NCI-H146 treated with DMSO at 0.1 percent for 48 hours (cell line): Measurements from ENCODE around the gene TBC1D16.
A peak's percentile ranks its signal among the peaks of the same experiment; 100 is the strongest.

Source experiments
- DNase-seq: peaks from one replicate; lab custom pipeline; 2025; ENCODE audit not compliant: unreplicated experiment; lab: John Stamatoyannopoulos, UW

TBC1D16 gene, protein sequence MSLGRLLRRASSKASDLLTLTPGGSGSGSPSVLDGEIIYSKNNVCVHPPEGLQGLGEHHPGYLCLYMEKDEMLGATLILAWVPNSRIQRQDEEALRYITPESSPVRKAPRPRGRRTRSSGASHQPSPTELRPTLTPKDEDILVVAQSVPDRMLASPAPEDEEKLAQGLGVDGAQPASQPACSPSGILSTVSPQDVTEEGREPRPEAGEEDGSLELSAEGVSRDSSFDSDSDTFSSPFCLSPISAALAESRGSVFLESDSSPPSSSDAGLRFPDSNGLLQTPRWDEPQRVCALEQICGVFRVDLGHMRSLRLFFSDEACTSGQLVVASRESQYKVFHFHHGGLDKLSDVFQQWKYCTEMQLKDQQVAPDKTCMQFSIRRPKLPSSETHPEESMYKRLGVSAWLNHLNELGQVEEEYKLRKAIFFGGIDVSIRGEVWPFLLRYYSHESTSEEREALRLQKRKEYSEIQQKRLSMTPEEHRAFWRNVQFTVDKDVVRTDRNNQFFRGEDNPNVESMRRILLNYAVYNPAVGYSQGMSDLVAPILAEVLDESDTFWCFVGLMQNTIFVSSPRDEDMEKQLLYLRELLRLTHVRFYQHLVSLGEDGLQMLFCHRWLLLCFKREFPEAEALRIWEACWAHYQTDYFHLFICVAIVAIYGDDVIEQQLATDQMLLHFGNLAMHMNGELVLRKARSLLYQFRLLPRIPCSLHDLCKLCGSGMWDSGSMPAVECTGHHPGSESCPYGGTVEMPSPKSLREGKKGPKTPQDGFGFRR

DNA sequence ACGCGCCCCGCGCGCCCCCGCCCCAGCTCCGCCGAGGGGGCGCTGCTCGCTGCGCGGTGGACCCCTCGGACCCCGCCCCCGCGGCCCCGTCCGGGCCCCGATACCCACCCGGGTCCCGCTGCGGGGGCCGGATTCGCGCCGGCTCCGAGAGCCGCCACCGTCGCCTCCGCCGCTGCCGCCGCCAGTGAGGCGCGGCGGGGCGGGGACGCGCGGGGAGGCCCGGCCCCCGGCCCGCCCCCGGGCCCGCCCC lies at the start of gene TBC1D16:
Gene TBC1D16, minus strand, starts transcription at position 186 of the 250 bp plus-strand sequence. CDS start 22,325 bp downstream, outside the sequence.
- DNase-seq: no peak

DNA sequence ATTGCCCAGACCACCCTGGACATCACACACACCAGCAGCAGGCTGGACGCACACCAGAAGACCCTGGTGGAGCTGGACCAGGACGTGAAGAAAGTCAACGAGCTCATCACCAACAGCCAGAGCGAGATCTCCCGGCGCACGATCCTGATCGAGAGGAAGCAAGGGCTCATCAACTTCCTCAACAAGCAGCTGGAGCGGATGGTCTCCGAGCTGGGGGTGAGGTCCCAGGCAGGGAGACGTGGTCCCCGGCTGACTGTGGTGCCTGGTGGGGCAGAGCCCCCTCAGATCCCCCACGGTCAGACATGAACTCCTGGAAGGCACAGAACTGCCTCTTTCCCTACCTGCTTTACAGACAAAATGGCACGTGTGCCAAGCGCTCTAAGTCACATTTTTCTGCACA lies 49.1 kb upstream of the TBC1D16 start:
- no peak for DNase-seq

DNA sequence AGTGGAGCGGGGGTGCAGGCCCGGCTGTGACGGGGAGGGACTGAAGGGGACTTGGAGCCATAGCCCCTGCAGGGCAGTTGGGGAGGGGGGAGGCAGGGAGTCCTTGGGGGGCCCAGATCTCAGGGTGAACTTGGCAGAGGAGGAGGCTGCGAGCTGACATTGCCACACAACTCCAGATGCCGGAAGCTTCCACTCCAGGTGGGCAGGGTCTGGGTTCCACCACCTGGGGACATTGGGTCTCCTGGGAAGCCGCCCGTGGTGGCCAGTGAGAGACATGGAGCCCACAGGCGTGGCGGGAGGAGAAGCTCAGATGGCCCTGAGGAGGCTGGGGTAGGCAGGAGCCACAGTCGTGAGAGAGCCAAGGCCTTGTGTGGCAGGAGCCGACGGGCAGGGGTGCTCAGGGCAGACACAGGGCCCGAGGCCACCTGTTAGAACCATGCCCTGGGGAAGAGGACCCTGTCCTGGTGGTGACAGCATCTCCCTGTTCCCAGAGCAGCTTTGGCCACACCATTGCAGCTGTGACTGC lies 47.5 kb upstream of the TBC1D16 start:
- no peak for DNase-seq

- peak; percentile 42 for DNase-seq
Measured at GRCh38 chr17:80082403-80083135, 46.9 kb upstream of the TBC1D16 start.

DNA sequence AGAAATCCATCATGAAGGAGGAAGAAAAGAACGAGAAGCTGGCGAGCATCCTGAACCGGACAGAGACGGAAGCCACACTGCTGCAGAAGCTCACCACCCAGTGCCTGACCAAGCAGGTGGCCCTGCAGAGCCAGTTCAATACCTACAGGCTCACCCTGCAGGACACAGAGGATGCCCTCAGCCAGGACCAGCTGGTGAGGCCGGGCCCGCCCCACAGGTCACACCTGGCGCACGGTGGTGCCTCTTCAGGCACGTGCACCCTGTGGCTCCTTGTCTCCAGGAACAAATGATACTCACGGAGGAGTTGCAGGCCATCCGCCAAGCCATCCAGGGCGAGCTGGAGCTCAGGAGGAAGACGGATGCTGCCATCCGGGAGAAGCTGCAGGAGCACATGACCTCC lies 45.9 kb upstream of the TBC1D16 start:
- no peak for DNase-seq

DNA sequence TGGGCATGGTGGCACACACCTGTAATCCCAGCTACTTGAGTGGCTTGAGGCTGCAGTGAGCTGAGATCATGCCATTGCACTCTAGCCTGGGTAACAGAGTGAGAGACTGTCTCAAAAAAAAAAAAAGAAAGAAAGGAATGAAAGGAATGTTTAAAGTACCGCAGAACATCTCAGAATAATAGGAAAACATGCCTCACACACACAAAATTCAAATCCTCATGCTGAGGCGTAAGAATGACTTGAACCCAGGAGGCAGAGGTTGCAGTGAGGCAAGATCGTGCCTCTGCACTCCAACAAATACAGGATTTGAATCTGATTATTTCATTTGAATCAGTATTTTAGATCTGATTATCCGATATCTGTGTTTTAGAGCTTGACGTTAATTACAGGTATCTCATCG lies 44.4 kb upstream of the TBC1D16 start:
- DNase-seq: no peak

DNA sequence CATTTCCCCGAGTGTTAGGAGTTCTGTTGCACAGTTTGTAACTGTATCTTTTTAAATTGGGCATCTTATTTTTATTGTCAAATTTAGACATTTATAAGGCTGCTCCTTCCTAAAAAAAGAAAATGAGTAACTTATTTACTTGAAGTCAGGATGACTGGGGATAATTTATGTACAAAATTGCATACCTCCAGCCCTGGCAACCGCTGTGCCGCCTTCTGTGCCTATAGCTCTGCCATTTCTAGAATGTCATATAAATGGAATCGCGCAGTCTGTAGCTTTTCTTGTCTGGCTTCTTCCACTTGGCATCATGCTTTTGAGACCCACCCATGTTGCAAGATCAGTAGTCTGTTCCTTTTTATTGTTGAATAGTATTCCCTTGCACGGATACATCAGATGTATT lies 36.7 kb upstream of the TBC1D16 start:
- DNase-seq: no peak

- no peak for DNase-seq
Measured at GRCh38 chr17:80071116-80071841, 35.6 kb upstream of the TBC1D16 start.

GRCh38 chr17:80070375-80071115 lies 34.9 kb upstream of the TBC1D16 start:
- no peak for DNase-seq

DNA sequence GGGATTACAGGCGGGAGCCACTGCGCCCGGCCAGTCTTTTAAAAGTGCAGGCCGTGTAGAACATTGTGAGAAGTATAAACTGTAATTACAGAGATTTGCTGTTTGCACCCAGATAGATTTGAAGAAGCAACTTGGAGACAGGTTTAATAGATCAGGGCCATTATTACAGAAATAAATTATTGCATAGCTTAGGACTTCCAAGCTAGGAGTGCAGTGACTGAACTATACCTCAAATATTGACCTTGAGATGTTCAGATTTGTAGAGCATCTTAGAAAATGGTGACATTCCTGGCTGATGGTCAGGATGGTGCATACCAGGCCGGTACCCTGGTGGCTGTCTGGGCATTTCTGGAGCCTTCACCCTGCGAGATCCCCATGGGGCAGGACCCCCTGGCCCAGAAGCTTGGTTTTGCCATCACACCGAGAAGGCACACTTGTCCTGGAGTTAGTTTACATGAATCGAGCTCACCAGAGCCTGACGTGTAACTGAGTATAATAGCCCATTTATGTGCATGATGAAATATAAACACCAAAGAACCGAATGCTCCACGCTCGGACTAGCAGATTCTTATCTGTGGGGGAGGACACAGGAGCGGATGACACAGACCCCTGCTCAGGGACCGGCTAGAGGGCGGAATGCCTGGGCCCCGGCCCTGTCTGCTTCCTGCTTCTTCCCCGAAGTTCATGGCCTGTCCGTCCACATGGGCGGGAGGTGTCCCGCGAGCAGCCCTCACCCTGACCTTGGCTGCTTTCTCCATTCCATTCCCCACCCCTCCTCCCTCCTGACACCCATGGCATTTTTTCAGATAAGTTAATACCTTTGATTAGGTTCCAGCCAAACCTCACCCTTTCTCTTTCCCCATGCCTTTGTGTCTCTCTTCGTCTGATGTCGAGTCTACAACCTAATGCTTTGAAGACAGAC lies 32.9 kb upstream of the TBC1D16 start:
- no peak for DNase-seq

GRCh38 chr17:80067393-80067986 lies 31.8 kb upstream of the TBC1D16 start:
- DNase-seq: no peak

DNA sequence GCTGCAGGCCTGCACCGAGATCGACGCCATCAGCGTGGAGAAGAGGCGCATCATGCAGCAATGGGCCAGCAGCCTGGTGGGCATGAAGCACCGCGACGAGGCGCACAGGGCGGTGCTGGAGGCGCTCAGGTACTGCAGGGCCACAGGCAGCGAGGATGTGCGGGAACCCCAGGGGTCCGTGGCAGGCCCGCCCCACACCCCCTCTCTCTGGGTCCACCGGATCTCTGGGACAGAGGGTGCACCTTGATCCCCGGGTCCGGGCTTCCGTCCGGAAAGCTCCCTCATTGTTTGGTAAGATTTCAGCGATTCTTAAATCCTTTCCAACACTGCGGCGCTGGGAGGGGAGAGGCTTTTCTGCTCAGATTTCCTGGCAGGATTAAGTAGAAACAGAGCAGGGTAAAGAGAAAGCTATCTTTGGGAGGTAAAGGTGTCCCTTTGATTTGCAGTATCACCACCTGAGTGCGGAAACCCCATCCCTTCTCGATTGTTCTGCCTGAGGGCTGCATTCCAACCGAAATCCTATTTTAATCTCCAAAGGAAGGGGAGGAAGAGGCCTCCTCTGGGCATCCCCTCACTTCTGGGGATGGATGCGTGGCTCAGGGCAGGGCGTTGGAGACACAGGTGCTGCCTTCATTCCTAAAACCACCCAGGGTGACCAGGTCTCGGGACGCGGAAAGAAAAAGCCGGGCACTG lies 30.0 kb upstream of the TBC1D16 start:
- no peak for DNase-seq

GRCh38 chr17:80064696-80065095 lies 29.0 kb upstream of the TBC1D16 start:
- DNase-seq: no peak

DNA sequence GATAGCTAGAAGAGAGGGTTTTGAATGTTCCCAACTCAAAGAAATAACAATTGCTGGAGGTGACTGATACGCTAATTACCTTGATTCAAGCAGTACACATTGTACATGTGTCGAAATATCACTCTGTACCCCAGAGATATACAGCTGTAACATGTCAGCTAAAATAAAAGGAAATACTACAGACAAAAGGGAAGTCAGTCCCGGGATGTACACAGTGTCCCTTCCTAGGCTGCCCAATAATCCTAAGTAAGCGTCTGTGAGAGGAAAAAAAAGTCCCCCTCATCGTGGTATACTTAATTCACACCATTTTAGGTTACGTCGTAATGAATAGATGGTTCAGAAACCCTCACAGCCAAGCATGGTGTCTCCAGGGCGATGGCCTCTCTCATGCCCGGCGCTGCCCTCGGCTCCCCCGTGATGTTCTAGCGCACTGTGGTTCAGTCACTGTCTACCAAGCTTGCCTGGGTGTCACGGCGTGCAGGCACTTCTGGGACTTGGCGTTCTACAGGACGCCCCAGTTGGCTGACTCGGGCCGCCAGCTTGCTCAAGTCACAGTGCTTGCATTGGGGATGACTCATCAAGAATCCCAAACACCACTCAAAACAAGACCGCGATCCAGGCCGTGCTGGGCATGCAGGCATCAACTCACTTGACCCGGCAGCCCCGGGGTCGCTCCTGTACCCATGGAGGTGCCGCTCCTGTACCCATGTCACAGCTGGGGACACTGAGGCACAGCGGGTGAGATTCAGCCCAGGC lies 28.3 kb upstream of the TBC1D16 start:
- no peak for DNase-seq

GRCh38 chr17:80061421-80061820 lies 25.7 kb upstream of the TBC1D16 start:
- no peak for DNase-seq

DNA sequence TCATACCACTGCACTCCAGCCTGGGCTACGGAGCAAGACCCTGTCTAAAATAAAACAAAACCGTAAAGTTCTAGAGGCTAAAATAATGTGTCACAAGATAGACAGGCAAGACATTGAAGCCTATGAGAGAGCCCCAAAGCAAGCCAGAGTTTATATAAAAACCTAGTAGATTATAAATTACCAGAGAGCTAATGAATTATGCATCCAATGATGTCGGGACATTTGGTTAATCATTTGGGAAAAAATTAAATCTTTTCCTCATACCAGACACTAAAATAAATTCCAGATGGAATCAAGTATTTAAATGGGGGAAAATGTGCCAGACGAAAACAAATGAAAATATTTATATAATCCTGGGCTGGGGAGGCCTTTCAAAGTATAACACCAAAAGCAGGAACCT lies 25.0 kb upstream of the TBC1D16 start:
- DNase-seq: no peak

GRCh38 chr17:80058311-80058955 lies 22.8 kb upstream of the TBC1D16 start:
- no peak for DNase-seq
